RWPE2 (cell line): Measurements from ENCODE around the gene ZFAND5.

Experiments
- ATAC-seq: fragments of 200-7000 bp; cut with Tn5 transposase; 3 replicates; pipeline ENCODE4 v1.9.1; 2021; ENCODE audit warnings: low read depth
- DNase-seq: peaks from one replicate; pipeline ENCODE4 v3.0.0-alpha.2; 2020; ENCODE audit warnings: low spot score
- H3K27ac ChIP-seq: fragments of 450-650 bp; 2 replicates; pipeline ENCODE4 v1.5.1; 2017; ENCODE audit warnings: mild to moderate bottlenecking; ENCODE audit not compliant: poor library complexity, severe bottlenecking
- H3K27me3 ChIP-seq: fragments of 250-450 bp; sonication (Bioruptor Pico); 2 replicates; pipeline ENCODE4 v1.5.1; 2021; ENCODE audit warnings: mild to moderate bottlenecking, moderate library complexity; ENCODE audit not compliant: insufficient read depth, poor library complexity, severe bottlenecking
- H3K36me3 ChIP-seq: fragments of 250-450 bp; sonication (Bioruptor Pico); 2 replicates; pipeline ENCODE4 v1.5.1; 2020; ENCODE audit warnings: low read depth, mild to moderate bottlenecking, moderate library complexity
- H3K4me1 ChIP-seq: fragments of 250-450 bp; sonication (Bioruptor Pico); 2 replicates; pipeline ENCODE4 v1.5.1; 2021; ENCODE audit warnings: mild to moderate bottlenecking, moderate library complexity; ENCODE audit not compliant: insufficient read depth, poor library complexity, severe bottlenecking
- H3K4me3 ChIP-seq: fragments of 250-450 bp; sonication (Bioruptor Pico); 2 replicates; pipeline ENCODE4 v1.5.1; 2021; ENCODE audit warnings: mild to moderate bottlenecking, moderate library complexity; ENCODE audit not compliant: severe bottlenecking
- H3K9me3 ChIP-seq: fragments of 250-450 bp; sonication (Bioruptor Pico); 2 replicates; pipeline ENCODE4 v1.5.1; 2021; ENCODE audit warnings: mild to moderate bottlenecking, moderate library complexity; ENCODE audit not compliant: severe bottlenecking
- TF ChIP-seq, protein P1 (sequence below): fragments of 450-650 bp; IDR thresholded peaks from one replicate; pipeline ENCODE4 v1.5.1; 2017; ENCODE audit warnings: mild to moderate bottlenecking, moderate library complexity; ENCODE audit not compliant: poor library complexity, severe bottlenecking

ZFAND5 gene

DNA sequence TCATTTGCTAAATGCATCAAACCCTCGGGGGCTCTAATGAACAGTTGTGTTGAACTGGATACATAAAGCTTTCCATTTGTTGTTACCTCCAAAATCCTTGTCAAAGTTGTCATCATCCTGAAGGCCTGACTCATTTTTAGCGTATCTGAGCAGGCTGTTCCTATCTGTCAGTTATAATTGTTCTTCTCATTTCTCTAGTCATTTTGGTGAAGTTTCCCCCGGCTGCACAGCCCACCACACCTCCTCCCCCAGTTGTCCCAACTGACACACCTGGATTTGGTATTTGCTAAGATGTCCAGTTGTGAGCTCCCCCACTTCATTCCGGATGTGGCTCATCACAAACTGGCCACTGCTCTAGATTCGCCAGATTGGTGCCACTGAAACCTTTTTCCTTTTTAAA lies 27.7 kb downstream of the ZFAND5 start:
- ATAC-seq (no peak), DNase-seq (no peak)
- Histone ChIP-seq H3K4me1 (no peaks in the 10 kb centered on the region), H3K36me3 (no peaks in the 10 kb centered on the region), H3K27me3 (no peaks in the 10 kb centered on the region), H3K9me3 (no peaks in the 10 kb centered on the region), H3K27ac (no peak overlapping the region), H3K4me3 (no peak overlapping the region)
- TF ChIP-seq, protein P1, sequence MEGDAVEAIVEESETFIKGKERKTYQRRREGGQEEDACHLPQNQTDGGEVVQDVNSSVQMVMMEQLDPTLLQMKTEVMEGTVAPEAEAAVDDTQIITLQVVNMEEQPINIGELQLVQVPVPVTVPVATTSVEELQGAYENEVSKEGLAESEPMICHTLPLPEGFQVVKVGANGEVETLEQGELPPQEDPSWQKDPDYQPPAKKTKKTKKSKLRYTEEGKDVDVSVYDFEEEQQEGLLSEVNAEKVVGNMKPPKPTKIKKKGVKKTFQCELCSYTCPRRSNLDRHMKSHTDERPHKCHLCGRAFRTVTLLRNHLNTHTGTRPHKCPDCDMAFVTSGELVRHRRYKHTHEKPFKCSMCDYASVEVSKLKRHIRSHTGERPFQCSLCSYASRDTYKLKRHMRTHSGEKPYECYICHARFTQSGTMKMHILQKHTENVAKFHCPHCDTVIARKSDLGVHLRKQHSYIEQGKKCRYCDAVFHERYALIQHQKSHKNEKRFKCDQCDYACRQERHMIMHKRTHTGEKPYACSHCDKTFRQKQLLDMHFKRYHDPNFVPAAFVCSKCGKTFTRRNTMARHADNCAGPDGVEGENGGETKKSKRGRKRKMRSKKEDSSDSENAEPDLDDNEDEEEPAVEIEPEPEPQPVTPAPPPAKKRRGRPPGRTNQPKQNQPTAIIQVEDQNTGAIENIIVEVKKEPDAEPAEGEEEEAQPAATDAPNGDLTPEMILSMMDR, result no peak

DNA sequence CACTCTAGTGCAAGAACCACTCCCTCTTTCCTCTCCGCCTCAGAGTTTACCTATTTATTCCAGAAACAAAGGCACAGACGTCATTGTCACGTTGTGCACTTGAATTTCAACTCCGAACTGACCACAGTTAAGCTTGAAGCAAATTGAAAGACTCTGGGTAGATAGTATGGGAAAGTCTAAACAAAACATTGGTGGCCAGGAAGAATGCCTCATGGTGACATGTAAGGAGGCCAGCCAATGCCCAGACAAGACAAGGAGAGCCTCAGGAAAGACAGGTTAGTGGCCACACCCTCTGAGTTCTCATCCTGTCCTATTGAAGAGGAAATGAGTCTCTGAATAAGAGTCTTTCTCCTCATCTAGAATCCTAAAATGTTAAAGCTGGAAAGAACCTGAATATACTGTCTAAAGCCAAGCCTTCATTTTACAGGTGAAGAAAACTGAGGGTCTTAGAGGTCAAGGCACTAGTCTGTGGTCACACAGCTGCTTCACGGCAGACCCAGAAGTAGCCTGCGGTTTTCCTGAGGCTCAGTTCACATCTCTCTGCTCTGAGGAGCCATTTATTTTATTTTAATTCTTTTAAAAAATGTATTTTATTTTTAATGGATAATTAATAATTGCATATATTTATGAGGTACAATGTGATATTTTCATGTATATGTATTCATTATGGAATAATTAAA lies 30.2 kb downstream of the ZFAND5 start:
- Histone ChIP-seq H3K36me3 (no peaks in the 10 kb centered on the region), H3K27ac (no peak overlapping the region), H3K4me3 (no peak overlapping the region), H3K27me3 (no peaks in the 10 kb centered on the region), H3K9me3 (no peaks in the 10 kb centered on the region), H3K4me1 (no peaks in the 10 kb centered on the region)
- TF ChIP-seq, protein P1, result no peak
- no peak for DNase-seq
- ATAC-seq, result no peak

DNA sequence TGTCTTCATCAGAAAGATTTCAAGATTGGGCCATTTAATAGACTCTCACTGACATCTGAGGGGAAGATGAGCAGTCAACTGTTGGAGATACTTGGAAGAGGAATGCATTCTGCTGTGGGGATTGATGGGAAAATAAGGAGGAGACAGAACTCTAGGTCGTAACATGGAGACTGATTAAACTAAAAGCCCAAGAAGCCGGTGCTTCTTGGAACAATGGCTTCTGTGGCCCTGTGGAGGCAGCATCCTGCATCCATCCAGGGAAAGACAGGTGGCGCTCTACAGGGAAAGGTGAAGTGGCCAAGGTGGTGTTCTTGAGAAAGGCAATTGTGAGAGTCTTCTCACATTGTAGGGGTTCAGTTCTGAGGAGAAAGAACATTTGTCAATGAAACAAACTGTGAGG lies 31.3 kb downstream of the ZFAND5 start:
- TF ChIP-seq, protein P1, result no peak
- no peak for ATAC-seq
- Histone ChIP-seq H3K27me3 (no peaks in the 10 kb centered on the region), H3K4me3 (no peak overlapping the region), H3K27ac (no peak overlapping the region), H3K4me1 (no peaks in the 10 kb centered on the region), H3K9me3 (no peaks in the 10 kb centered on the region), H3K36me3 (no peaks in the 10 kb centered on the region)
- no peak for DNase-seq

DNA sequence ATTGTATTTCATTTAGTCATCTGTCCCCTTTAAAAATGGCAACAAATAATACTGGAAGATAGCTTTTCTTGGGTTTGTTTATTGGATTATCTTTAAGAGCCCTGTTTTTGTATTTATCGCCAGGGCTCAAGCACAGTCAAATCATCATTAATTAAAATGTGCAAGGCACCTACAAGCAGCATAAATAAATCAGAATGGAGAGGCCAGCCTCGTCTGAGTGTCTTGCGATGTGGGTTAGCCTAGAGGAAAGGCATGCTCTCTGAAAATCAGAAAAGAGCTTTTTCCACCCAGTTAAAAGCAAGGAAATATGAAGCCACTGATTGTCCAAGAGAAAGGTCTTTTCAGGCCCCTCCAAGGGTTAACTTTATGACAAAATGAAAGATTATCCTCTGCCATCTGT lies 31.8 kb downstream of the ZFAND5 start:
- Histone ChIP-seq H3K36me3 (no peaks in the 10 kb centered on the region), H3K4me1 (no peaks in the 10 kb centered on the region), H3K4me3 (no peak overlapping the region), H3K27me3 (no peaks in the 10 kb centered on the region), H3K27ac (no peak overlapping the region), H3K9me3 (no peaks in the 10 kb centered on the region)
- ATAC-seq, result no peak
- no peak for DNase-seq
- TF ChIP-seq, protein P1, result no peak

DNA sequence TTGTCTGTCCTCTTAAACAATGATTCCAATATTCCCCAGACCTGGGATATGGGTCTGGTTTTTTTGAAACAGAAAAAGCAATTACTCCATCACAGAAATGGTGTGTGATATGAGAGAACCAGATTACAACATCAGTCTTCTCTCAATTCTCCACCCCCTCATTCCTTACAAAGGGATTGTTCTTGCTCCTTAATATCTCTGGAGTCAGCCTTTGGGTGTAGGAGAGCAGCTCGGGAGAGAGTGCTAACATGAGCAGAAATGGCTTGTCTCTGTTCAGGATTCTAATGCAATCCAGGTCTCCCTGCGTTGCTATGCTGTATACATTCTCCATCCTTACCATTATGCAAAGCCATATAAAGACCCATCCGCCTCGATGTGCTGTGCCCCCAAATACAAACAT lies 32.7 kb downstream of the ZFAND5 start:
- no peak for ATAC-seq
- H3K36me3 ChIP-seq, result no peaks in the 10 kb centered on the region
- no peaks in the 10 kb centered on the region for H3K27me3 ChIP-seq
- TF ChIP-seq, protein P1, result no peak
- DNase-seq, result no peak
- H3K9me3 ChIP-seq, result no peaks in the 10 kb centered on the region
- H3K4me3 ChIP-seq, result no peak overlapping the region
- H3K27ac ChIP-seq, result no peak overlapping the region
- no peaks in the 10 kb centered on the region for H3K4me1 ChIP-seq
